ENCODE data around the gene ABCB10.
"Not testable (repeated sequence)": the region's sequence is repeated elsewhere in the genome, so short reads cannot be mapped to it uniquely, and the experiment has no call there.

Gene ABCB10

GRCh38 chr1:229570891-229571516 is 12.5 kb upstream of the ABCB10 start:
- DNase-seq, result no peak

GRCh38 chr1:229570305-229570704 is 11.8 kb upstream of the ABCB10 start:
- DNase-seq, result no peak

DNA sequence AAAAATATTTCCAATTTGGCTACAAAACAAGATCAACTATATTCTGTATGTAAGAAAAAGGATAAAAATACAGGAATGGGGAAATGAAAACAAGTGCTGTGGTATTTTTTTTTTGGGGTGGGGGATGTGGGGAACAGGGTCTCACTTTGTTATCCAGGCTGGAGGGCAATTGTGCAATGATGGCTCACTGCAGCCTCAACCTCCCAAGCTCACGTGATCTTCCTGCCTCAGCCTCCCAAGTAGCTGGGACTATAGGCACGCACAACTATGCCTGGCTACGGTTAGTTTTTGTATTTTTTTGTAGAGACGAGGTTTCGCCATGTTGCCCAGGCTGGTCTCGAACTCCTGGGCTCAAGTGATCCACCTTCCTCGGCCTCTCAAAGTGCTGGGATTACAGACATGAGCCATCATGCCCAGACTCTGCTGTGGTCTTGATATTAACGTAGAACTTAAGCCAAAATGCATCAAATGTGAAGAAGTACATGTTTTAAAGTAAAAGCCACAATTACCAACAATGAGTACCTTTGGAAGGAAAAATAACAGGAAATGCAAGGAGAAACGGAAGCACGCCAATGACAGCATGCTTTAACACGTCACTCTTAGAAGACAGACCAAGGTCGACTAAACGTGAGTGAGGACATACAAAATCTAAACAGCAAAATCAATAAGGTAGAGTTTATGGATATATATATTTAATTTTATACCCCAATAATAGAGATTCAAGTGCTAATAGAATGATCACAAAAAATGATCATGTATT is 8.8 kb upstream of the ABCB10 start:
- no peak for DNase-seq

- DNase-seq, result no peak
Measured at GRCh38 chr1:229563701-229564100, 5.2 kb upstream of the ABCB10 start.

DNA sequence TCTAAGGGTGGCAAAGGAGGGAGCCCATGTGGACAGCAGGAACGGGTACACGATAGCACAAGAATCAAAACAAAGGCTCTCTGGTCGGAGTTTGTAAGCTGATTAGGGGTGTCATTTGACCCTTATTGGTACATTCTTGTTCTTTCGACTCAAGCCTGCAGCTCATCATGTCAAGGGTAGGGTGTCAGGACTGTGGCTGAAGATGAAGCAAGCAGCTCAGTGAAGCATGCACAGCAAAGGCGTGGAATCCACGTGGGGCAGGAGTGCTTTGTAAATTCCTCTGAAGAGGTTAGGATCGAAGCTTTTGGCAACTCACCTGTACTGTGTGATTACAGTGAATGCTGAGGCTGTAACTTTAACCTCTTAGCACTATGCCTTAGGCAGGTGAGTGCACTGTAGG is 4.7 kb upstream of the ABCB10 start:
- DNase-seq, result no peak

DNA sequence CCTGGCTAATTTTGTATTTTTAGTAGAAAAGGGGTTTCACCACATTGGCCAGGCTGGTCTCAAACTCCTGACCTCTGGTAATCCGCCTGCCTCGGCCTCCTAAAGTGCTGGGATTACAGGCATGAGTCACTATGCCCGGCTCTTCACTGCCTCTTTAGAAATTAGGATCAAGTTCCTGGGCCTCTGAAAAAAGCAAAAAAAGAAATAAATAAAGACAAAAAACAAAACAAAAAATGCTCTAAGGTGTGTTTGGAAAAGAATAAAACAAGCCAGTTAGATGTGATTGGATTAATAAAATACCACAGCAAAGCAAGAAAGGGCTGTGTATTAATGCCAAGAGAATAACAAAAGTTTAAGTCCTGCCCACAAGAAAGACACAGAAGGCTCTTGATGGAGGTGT is 4.2 kb upstream of the ABCB10 start:
- no peak for DNase-seq

- DNase-seq, result no peak
Measured at GRCh38 chr1:229561141-229561540, 2.6 kb upstream of the ABCB10 start.

- not testable (repeated sequence) for DNase-seq
Measured at GRCh38 chr1:229560124-229560523, 1.6 kb upstream of the ABCB10 start.

GRCh38 chr1:229559336-229559801 is 862 bp upstream of the ABCB10 start:
- DNase-seq, result peak in 1 of 6 experiments; percentile 4

GRCh38 chr1:229557913-229558414 is 543 bp downstream of the ABCB10 start:
- DNase-seq, result peak in 4 of 6 experiments; percentile 14 to 49 (median 34)

DNA sequence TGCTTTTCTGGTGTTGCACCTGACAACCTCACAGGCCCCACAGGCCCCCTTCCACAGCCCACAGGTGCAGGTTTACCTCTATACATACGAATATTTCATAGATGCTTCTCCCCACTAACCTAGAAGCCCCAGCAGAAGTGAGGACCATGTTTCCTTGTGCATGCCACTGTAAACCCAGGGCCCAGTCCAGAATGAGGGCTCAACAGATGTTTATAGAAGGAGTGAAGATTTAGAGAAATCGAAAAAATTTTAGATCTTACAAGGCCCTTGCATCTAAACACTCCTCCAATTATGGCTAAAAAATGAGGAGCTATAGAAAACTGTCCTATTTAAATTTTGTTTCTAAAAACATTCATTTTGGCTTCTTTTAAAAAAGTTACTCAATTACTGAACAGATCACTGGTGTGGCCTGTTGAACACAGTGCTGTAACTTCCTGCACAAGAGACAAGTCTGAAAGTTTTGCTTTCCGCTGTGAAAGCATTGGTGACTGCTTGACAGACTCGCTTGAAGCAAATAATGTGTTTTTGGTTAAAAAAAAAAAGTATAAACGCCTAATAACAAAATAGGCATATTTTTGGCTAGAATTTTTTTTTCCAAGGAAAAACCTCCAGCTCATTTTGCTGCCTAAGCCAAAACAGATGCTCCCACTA is 1.2 kb downstream of the ABCB10 start:
- peak in 3 of 6 experiments; percentile 12 to 41 (median 26) for DNase-seq

- DNase-seq, result no peak
Measured at GRCh38 chr1:229554886-229555621, 3.5 kb downstream of the ABCB10 start.

- DNase-seq, result no peak
Measured at GRCh38 chr1:229553621-229554130, 4.8 kb downstream of the ABCB10 start.

DNA sequence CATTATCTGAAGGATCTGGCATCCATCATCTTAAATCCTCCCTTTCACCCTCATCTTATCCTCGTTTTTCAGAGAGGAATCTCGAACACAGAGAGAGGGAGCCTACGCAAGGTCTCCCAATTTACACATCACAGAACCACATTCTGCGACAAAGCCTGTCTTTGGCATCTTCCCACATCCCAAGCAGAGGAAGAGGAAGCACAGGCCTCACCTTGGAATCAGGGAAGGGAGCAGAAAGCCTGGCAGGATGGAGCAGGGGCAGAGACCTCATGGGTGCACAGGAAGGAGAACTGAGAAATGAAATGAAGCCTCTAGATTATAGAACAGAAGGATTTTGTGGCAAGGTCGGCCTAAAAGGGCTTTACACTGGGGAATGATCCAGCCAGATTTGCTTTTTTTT is 5.8 kb downstream of the ABCB10 start:
- DNase-seq, result no peak

GRCh38 chr1:229550812-229551567 is 7.5 kb downstream of the ABCB10 start:
- no peak for DNase-seq

- no peak for DNase-seq
Measured at GRCh38 chr1:229547542-229547941, 11.0 kb downstream of the ABCB10 start.

GRCh38 chr1:229544587-229544986 is 13.9 kb downstream of the ABCB10 start:
- DNase-seq, result no peak

DNA sequence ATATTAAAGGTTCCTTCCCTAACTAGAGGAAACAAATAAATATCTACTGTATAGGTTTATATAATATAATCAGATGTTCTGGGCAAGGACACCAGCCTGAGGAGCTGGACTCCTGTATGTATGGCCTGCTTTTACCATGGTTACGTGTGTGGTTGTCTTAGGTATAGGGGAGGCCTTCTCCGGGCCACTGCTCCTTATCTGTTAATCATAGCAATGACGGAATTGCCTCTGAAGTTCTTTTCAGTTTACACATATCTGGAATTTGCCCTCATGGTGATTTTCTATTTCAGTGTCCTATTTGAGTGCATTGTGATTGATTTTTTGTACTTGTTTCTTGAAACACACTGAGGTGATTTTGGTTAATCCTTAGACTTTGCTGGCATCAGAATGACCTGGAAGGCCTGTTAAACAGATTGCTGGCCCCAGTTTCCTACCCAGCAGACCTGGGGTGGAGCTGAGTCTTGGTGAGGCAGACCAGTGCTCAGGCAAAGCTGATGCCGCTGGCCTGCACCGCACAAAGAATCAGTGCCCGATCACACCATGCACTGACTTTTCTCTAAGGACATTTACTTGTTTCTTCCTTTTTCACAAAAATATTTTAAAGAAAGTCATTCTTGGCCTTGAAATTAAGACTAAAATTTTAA is 18.5 kb downstream of the ABCB10 start:
- no peak for DNase-seq

DNA sequence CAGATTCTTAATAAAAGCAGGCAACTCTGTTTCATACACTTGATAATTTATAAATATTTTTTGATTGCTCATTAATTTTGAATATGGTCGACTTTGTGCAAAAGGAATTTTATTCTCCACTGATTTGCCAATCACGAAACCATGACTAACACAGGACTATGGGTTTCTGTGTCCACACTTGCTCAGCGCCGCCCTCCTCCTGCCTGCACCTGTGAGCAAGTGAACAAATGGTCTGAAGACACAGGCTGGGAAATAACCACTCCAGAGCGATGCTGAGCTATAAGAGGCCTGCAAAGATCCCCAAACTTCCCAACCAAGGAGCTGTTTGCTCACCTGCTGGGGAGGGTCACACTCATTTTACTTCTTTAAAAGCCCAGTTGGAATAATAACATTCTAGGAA is 19.6 kb downstream of the ABCB10 start:
- no peak for DNase-seq

DNA sequence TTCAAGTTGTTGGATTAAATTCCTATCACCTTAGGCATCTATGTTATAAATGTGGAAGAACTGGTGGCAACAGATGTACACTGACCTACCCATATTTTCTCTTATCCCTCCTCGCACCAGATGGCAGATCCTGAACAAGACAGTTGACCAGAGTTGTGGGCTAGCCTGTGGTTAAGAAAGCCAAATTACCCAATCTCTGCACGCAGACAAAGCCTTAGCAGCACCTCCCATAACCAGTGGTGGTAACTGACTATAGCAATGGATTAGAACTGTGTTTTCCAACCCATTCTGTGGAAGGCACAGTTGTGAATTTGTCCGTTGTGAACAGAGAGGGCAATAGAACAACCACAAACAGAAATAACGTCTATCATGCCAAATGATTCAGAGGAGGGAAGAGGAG is 20.6 kb downstream of the ABCB10 start:
- no peak for DNase-seq

- no peak for DNase-seq
Measured at GRCh38 chr1:229536982-229537381, 21.5 kb downstream of the ABCB10 start.

- DNase-seq, result no peak
Measured at GRCh38 chr1:229535230-229535629, 23.3 kb downstream of the ABCB10 start.
